ENCODE data around the gene PTX3.

GRCh38 chr3:157393113-157393512 lies 43.5 kb upstream of the PTX3 start:
- TF ChIP-seq, protein P1, sequence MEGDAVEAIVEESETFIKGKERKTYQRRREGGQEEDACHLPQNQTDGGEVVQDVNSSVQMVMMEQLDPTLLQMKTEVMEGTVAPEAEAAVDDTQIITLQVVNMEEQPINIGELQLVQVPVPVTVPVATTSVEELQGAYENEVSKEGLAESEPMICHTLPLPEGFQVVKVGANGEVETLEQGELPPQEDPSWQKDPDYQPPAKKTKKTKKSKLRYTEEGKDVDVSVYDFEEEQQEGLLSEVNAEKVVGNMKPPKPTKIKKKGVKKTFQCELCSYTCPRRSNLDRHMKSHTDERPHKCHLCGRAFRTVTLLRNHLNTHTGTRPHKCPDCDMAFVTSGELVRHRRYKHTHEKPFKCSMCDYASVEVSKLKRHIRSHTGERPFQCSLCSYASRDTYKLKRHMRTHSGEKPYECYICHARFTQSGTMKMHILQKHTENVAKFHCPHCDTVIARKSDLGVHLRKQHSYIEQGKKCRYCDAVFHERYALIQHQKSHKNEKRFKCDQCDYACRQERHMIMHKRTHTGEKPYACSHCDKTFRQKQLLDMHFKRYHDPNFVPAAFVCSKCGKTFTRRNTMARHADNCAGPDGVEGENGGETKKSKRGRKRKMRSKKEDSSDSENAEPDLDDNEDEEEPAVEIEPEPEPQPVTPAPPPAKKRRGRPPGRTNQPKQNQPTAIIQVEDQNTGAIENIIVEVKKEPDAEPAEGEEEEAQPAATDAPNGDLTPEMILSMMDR (IDR thresholded peaks at IDR 0.05), result no peak
- TF ChIP-seq POLR2A (IDR thresholded peaks at IDR 0.05; ENCODE audit: low read depth) (no peak), EP300 (IDR thresholded peaks at IDR 0.05) (no peak)

All from esophagus muscularis mucosa (tissue), 4 donors.